HG03097 (cell line): ENCODE measurements around the gene OXCT1.
A peak's percentile ranks its signal among the peaks of the same experiment; 100 is the strongest.
"Not testable (repeated sequence)": the region's sequence is repeated elsewhere in the genome, so short reads cannot be mapped to it uniquely, and the experiment has no call there.

Experiments used
- ATAC-seq: cut with Tn5 transposase; IDR thresholded peaks from one replicate; pipeline ENCODE4 v1.9.1; 2021; ENCODE audit not compliant: unreplicated experiment, low FRiP score

Gene OXCT1

DNA sequence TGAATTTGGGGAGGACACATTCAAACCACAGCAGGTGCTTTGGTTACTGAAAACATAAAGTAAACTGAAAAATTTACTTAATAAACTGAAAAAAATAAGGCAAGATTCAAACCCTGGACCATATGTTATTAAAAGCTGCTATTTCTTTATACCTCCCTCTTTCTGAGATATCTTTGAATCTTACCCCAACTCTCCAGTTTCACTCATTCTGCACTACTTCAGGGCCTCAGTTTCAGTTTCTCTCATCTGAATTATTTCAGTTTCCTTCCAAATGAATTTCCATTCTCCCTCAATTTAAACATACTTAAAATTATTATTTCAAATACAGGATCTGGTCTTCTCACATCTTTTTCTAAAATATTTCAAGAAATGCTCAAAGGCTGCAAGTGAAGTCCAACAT is 4.9 kb upstream of the OXCT1 start:
- no peak for ATAC-seq

DNA sequence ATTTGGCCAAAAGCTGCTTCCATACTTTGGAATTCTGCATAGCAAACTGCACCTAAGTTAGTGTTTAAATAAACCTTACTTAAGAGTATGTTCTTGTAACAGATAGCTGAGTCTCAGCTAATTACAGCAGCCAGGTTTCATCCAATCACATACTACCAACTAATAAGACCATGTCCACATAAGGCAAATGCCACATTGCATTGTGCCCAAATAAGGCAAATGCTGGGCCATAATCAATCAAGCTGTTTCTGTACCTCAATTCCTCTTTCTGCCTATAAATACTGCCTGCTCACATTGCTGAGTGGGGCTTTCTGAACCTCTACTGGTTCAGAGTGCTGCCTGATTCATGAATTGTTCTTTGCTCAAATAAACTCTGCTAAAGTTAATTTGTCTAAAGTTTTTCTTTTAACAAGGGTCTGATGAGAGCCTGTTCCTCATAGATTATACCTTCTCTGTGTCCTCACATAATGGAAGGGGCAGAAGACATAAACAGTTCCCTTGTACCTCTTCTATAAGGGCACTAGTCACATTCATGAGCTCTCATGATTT is 4.4 kb upstream of the OXCT1 start:
- ATAC-seq, result no peak

DNA sequence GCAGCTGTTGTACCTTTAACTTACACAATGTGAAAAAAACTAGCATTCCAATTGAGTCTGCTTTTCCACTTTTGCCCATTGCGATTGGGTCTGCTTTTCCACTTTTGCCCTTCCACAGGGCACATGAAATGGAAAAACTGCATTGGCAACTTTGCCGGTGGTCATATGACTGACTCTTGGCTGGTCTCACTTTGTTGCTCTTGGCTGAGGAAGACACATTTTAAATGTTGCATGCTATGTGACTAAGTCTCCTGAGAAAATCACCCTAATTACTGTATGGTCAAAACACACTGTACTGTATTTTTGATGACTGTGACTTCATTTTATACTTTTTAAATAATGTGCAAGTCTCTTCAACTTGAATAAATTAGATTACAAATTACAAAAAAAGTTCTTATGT is 1.6 kb upstream of the OXCT1 start:
- no peak for ATAC-seq

DNA sequence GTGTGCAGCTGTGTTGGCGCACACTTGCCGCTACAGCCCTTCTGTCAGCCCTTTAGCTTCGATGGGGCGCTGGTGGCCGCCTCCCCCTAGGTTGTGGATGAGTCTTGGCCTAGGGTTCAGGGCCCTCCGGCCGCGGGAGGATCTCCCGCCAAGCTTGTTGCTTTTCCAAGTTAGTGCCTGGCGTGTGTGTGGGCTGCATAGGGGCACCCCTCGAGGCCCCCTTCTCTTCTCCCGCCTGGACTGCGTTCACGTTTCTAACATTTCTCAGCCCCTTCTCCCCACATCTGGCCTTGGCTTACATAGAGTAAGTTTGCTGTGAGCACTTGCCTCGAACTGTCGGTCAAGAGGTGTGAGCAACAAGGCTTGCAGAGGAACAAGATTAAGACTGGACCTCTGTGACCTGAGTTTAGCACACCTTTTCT is 413 bp upstream of the OXCT1 start:
- ATAC-seq, result no peak

DNA sequence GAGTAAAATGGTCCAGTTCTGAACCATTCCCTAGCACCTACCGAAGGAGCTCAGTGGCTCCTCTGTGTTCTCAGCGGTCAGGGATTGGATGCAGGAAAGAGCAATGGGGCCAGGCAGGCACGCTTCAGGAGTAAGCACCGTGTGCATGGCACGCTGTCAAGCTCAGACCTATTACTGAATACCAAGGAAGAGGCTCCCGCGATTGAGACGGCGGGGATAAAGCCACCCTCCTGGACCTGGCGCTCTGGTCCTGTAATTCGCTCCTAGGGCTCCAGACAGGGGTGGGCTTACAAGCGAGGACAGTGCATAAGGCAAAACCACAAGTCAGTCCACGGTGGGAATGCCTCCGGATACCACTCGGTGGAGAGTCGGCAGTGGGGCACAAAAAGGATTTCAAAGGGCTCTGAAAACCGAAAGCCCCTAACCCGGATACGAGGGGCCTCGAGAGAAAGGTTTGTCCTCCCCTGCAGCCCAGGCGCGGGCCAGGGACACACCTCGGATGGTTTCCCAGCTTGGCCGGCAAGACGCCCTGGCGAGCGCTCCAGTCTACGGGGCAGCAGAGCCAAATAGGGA is 988 bp downstream of the OXCT1 start:
- ATAC-seq, result no peak

DNA sequence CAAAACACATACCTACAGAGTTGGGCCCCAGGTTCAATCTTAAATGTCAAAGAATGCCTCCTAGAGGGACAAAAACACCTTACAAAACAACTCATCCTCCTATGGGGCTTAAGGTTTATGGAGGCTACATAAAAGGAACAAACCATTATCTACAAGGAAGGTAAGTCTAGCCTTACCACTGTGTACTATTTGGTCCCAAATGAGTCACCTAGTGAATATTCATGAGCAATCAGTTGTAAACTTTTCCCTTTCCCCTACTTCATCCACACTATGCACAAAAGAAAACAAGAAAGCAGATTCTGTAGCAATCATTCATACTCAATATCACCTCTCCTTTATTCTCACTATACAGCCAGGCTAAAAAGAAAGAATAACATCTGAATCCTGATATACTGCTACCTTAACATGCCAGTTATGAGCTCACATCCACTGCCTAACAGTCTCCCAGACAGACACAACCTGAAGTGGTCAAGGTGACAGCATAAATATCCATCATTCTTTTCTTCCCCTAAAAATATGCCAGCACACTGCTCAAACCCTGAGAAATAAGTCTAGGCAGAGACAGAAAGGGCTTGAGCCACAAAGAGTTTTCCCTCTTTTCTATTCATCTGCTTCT is 6.2 kb downstream of the OXCT1 start:
- ATAC-seq, result no peak

DNA sequence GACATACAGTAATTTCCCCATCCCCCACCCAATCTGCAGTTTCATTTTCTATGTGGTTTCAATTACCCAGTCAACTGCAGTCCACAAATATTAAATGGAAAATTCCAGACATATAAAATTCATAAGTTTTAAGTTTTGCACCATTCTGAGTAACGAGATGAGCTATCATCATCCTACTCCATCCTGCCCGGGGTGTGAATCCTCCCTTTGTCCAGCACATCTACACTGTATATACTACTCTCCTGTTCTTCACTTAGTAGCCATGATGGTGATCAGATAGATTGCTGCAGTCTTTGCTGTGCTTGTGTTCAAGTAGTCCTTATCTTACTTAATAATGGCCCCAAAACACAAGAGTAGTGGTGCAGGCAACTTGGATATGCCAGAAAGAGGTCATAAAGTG is 11.3 kb downstream of the OXCT1 start:
- no peak for ATAC-seq

DNA sequence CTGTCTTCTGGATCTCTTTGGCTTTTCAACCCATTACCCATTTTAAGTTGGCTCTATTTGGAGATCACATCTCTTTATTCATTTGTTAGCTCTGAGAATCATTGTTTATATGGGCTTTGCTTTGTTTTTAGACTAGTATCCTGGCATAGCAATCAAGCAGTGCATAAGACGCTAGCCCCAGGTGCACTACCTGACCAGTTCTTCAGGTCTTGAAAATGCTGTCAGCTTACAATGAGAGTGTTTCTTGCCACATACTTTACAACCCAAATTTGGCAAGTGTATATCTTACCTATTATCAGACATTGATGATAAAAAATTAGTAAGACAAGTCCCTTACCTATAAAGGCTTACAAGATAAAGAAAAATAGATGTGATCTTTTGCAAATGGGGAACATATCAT is 12.2 kb downstream of the OXCT1 start:
- no peak for ATAC-seq

DNA sequence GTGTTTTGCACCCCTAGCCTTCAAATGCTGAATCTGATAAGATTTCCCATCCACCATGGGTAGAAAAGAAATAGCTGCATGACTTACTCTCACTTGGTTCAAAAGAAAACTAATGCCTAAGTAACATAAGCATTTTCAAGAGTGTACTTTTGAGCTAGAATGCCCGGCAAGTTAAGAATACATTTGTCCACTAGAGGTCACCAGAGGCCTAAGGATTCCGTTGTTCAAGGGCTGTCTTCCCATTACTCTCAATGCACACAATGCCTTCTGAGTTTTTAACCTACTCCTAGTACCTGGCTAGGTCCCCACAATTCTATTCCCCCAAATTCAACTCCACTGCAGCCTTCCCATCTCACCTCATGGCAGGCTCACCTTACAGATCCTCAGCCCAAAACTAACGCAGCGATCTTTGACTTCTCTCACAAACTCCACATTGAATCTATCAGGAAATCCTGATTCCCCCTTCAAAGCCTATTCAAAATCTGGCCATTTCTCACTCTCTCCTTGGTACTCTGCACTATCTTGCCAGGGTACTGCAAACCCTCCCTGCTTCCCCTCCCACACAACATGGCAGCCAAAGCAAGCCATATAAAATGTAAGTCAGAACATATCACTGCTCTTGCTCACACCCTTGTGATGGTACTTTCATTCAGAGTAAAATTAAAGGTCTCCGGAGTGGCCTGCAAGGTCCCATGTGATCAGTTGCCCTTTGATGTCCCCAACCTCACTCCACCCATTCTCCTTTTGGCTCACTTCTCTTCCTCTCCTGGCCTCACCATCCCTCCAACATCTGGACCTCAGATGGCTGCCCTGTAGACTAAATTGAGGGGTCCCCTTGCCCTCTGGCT is 13.4 kb downstream of the OXCT1 start:
- no peak for ATAC-seq

DNA sequence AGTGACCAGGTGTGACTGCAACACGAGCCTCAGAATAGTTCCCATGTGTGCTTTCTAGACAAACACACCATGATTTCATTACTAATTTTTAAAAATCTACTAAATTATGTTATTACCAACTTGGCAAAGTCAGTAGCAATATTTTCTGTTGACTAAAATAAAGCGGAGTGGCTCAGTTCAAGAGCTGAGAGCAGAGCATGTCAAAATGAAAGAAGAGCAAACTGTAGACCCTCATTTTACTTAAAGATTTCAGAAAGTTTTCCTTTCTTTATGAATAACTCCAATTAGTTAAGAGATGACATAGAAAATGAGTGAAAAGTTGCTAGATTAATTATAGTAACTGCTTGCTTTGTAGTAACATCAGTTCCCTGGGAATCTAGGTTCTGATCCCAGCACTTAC is 17.9 kb downstream of the OXCT1 start:
- no peak for ATAC-seq

DNA sequence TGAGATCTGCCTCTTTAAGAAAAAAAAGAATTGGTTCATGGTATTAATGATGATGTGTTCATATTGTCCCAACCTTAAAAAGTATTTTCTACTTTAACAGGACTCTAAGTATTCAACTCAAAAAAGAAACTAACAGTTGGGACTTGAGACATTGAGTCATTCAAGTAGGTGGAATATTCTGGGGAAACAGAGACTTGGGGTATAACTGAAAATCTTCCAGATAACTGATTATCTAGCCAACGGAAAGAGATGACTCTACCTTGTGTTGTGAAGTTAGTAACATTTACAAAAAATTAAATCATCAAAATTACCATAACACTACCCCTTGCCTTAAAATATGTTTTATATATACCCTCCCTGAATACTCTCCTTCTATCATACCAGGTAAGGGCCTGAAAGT is 19.1 kb downstream of the OXCT1 start:
- ATAC-seq, result no peak

DNA sequence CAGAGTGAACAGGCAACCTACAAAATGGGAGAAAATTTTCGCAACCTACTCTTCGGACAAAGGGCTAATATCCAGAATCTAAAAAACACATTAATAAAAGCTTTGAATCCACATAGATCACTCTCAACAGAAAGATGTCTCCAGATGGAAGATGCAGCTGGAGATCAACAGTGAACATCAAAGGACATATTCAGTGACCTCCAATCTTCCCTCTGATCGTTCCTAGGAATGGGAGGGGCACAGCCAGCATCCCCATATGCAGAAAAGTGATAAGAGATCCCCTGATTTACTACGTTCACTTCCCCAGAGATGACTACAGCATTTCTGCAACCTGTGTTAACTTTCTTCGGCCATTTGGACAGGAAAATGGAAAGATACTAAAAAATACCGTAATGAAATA is 21.2 kb downstream of the OXCT1 start:
- no peak for ATAC-seq

DNA sequence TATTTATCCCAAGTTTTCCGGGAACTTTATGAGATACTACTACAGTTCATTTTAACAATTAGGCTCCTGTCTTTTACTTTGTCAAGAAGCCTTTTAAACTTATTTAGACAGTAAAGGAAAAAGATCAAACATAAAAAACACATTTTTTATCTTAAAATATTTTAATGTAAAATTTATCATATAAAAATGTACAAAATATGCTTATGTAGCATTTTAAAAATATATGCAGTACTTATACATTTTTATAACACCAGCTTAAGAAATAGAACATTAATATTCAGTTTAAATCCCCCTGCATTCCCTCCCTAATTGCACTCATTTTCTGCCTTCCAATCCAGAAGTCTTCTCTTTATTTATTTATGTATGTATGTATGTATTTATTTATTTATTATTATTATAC is 24.5 kb downstream of the OXCT1 start:
- not testable (repeated sequence) for ATAC-seq

DNA sequence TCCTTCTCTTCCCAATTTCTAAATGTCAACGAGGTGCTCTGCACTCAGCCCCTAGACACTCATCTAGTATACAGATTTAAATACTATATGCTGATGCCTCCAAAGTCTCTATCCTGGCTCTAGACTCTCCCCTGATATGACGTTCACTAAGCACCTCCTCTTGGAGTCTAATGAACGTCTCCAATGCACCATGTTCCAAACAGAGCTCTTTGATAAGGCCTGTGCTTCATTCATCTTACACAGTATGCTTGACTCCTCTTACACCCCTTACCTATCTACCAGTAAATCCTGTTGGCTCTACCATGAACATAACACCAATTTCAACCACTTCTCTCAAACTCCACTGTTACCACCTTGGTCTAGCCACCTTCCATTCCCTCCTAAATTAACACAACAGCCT is 25.7 kb downstream of the OXCT1 start:
- ATAC-seq, result no peak

DNA sequence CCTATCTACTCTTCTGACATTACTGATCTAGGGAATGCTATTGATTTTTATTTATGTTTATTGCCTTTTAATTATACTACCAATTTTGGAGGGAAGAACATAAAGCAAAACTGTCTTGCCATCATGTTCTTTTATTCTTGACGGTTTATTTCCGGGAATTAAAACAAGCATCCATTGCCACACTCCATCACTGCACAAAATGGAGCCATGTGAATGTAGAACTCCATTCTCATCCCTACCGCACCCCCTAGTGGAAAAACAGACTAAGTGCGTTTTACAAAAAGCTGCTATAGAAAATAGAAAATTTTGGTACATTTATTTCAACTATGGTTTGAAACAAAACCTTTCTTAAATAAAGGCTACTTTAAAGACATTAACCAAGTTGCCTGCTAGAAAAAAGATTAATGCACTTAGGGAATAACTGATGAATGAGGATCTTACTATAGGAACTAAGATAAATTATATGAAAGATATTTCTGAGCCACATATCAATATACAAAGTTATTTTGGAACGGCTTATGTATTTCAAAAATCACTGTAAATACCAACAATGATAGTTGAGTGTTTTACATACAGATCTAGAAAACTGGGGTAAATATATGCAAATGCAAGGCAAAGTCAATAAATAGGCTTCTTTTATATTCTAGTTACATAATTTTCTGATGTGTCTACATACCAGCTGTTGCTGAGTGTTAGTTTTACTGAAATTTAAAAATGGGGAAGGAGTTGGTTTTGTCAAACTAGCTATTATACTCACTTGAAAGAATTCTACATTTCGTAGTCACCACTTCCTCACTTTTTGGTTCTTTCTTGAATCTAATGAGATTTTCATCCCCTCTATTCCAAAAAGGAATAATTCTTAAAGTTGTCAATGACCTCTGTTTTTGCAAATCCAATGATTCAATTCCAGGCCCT is 26.5 kb downstream of the OXCT1 start:
- ATAC-seq, result peak; percentile 50

DNA sequence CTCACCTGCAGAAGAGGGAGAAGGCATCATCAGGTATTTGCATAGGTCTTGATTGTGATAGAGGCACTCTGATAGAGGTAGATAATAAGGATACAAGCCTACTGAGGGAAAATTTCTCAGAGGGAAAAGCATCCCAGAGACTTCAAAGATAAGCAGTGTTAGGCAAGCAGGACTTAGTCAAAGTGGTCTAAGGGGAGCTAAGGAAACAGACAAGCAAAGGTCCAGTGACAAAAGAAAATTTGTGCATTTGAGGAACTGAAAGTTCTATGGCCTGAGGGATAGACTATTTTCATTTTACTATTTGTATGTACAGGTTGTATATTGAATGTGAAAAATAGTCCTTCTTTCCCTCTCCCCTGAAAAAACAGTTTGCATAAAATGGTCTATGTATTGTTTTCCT is 27.4 kb downstream of the OXCT1 start:
- peak; percentile 80 for ATAC-seq

DNA sequence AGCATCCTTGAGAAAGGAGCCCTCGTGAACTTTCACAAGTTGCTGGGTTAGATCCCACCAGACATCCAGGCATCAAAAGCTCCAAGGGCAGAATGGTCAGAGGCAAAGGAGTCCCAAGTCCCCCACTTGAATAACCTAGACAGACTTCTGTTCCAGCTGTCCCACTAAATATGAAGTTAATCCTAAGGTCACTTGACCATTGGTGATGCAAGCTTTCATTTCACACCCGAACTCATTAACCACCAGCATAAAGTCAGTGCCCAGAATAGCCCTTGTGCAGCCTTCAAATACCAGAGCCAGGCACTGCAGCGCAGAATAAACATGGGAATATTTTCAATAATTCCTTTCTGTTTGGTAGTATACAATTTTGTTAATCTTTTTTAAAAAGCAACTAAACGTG is 28.9 kb downstream of the OXCT1 start:
- ATAC-seq, result no peak

DNA sequence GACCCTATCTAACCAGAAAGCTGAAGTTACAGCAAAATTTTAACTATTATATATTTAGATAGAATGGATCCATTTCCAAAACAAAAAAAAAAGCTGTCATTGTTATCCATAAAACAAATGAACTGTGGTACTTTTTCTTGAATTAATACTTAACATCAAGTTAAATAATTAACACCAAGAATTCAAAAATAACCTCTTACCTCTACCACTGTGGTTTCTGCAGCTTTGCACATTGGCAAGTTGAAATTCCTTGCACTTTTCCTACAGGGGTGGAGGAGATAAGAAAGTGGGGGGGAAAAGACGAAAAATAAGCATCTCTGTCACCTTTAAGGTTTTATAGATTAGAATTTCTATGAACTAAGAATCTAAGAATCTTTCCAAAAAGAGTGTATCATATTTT is 30.0 kb downstream of the OXCT1 start:
- ATAC-seq, result no peak

DNA sequence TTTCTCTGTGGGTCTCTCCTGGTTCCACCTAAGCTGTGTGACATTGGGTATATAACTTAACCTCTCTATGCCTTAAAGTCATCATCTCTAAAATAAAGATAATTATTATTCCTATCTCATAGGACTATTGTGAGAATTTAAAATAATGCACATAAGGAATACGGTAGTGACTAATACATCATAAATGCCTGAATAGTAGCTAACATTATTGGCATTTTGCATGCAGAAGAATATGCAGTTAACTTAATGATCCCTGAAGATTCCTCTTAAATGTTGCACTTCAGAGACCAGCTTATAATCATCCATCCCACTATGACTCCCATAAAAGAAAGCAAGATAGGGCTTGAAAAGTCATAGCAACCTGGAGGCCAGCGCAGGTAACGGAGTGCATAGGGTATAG is 32.4 kb downstream of the OXCT1 start:
- ATAC-seq, result no peak

DNA sequence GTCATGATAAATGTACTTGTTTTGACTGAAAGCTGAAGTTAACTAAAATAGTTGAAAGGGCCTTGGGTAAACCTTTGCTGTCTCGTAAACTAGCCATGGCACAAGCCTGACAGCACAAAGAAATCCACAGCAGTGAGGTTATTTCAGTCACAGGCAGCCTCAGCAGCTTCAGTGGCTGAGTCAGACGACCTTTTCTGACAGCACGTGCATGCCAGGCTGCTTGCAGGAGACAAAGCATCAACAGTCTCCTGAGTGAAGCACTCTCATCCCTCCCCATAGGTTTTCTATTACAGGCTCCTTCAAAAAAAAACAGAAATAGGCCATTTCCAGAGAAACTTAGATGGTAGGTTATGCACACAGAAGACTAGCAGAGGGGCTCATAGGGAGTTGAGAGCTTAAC is 34.6 kb downstream of the OXCT1 start:
- no peak for ATAC-seq

DNA sequence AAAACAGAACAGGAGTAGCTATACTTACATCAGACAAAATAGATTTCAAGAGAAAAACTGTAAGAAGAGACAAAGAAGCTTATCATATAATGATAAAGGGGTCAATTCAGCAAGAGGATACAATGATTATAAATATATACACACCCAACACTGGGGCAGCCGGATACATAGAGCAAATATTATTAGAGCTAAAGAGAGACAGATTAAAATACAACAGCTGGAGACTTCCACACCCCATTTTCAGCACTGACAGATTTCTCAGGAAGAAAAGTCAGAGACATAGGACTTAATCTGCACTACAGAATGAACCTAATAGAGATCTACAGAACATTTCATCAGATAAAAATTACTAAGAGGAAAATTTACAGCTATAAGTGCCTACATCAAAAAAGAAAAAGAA is 35.7 kb downstream of the OXCT1 start:
- ATAC-seq, result no peak
